Suprapubic skin (tissue), 4 donors: ENCODE data around the gene MPP4. TPM values are rescaled to one million over a fixed set of nuclear protein-coding genes. Genes with fewer than 3 reads are reported as not detected.

ENCODE experiments used
- DNase-seq, 2 donors: peaks; one replicate each; pipeline ENCODE4 v3.0.0-alpha.2; 2019; ENCODE audit warnings: low spot score in 2 of 2
- H3K27ac ChIP-seq: fragments of 200-600 bp; sonication (generic); one replicate; pipeline ENCODE4 v1.5.1; 2019
- H3K27me3 ChIP-seq: fragments of 200-600 bp; sonication (generic); one replicate; pipeline ENCODE4 v1.5.1; 2019
- H3K36me3 ChIP-seq: fragments of 200-600 bp; sonication (generic); one replicate; pipeline ENCODE4 v1.5.1; 2019
- H3K4me1 ChIP-seq: fragments of 200-600 bp; sonication (generic); one replicate; pipeline ENCODE4 v1.5.1; 2019
- H3K4me3 ChIP-seq: fragments of 200-600 bp; sonication (generic); one replicate; pipeline ENCODE4 v1.5.1; 2019; ENCODE audit warnings: mild to moderate bottlenecking
- H3K9me3 ChIP-seq: fragments of 200-600 bp; sonication (generic); one replicate; pipeline ENCODE4 v1.5.1; 2019
- CTCF ChIP-seq, 2 donors: fragments of 200-600 bp in 1 of 2; fragments of 450-650 bp in 1 of 2; sonication (generic) in 1 of 2; IDR thresholded peaks; one replicate each; pipeline ENCODE4 v1.5.1; 2016 to 2019; ENCODE audit warnings: antibody characterized with exemption in 2 of 2, mild to moderate bottlenecking in 1 of 2, moderate library complexity in 1 of 2
- EP300 ChIP-seq: sonication (generic); formaldehyde crosslinking; IDR thresholded peaks from one replicate; pipeline ENCODE4 v1.6.1; 2017; ENCODE audit warnings: antibody characterized with exemption
- POLR2A ChIP-seq, 2 donors: fragments of 450-650 bp; IDR thresholded peaks; one replicate each; pipeline ENCODE4 v1.6.1; 2017; ENCODE audit warnings: antibody characterized with exemption in 2 of 2, mild to moderate bottlenecking in 2 of 2, moderate library complexity in 2 of 2
- POLR2AphosphoS5 ChIP-seq, 3 donors: sonication (generic); formaldehyde crosslinking; IDR thresholded peaks; one replicate each; pipeline ENCODE4 v1.6.1; 2017; ENCODE audit warnings: antibody characterized with exemption in 3 of 3
- WGBS: methylation state at CpG from one replicate; pipeline ENCODE4 v1.1.5; 2018; 5-methylcytosine and 5-hydroxymethylcytosine counted together
- total RNA-seq, 4 donors: library from RNA; depleted of rRNA; stranded (reverse); fragments of >200 nt; gene quantifications; one replicate each; pipeline ENCODE4 v1.1.0, GENCODE V29; 2016

MPP4 gene
- total RNA-seq, 4 donors from 2014 or later, result not detected

GRCh38 chr2:201618744-201619662 lies 79.4 kb downstream of the MPP4 start:
- peak; percentile 77 to 82 for DNase-seq
- peak overlapping the region; percentile 20 for H3K4me3 ChIP-seq
- H3K27me3 ChIP-seq, result no peaks in the 10 kb centered on the region
- peaks cover 6% of the 10 kb centered on the region for H3K4me1 ChIP-seq
- WGBS, result 49% methylated on average over 33 of the region's 39 CpGs
- TF ChIP-seq POLR2AphosphoS5 (IDR thresholded peaks at IDR 0.05) (no peak), EP300 (no peak)
- H3K36me3 ChIP-seq, result peaks cover 14% of the 10 kb centered on the region
- no peaks in the 10 kb centered on the region for H3K9me3 ChIP-seq
- no peak overlapping the region for H3K27ac ChIP-seq

- TF ChIP-seq EP300 (no peak), POLR2A (IDR thresholded peaks at IDR 0.05) (no peak), CTCF (IDR thresholded peaks at IDR 0.05) (no peak), POLR2AphosphoS5 (IDR thresholded peaks at IDR 0.05) (no peak)
- no peaks in the 10 kb centered on the region for H3K36me3 ChIP-seq
- 88% methylated on average over 1 of the region's 1 CpG for WGBS
- H3K9me3 ChIP-seq, result no peaks in the 10 kb centered on the region
- H3K27ac ChIP-seq, result no peak overlapping the region
- no peak overlapping the region for H3K4me3 ChIP-seq
- H3K27me3 ChIP-seq, result no peaks in the 10 kb centered on the region
- DNase-seq, result no peak
- no peaks in the 10 kb centered on the region for H3K4me1 ChIP-seq
These were observed 90.4 kb downstream of the MPP4 start for GRCh38 chr2:201608021-201608420.

- DNase-seq, result no peak
- H3K4me1 ChIP-seq, result no peaks in the 10 kb centered on the region
- no peaks in the 10 kb centered on the region for H3K36me3 ChIP-seq
- H3K9me3 ChIP-seq, result no peaks in the 10 kb centered on the region
- H3K4me3 ChIP-seq, result no peak overlapping the region
- no peaks in the 10 kb centered on the region for H3K27me3 ChIP-seq
- H3K27ac ChIP-seq, result no peak overlapping the region
- 78% methylated on average over 2 of the region's 2 CpGs for WGBS
- TF ChIP-seq POLR2AphosphoS5 (IDR thresholded peaks at IDR 0.05), result no peak
- no peak for TF ChIP-seq CTCF (IDR thresholded peaks at IDR 0.05)
- no peak for TF ChIP-seq POLR2A (IDR thresholded peaks at IDR 0.05)
- no peak for TF ChIP-seq EP300
These were observed 90.9 kb downstream of the MPP4 start for GRCh38 chr2:201607568-201607967.

- no peak for TF ChIP-seq EP300
- TF ChIP-seq POLR2AphosphoS5 (IDR thresholded peaks at IDR 0.05), result no peak
- TF ChIP-seq CTCF (IDR thresholded peaks at IDR 0.05), result no peak
- TF ChIP-seq POLR2A (IDR thresholded peaks at IDR 0.05), result no peak
- Histone ChIP-seq H3K4me1 (no peaks in the 10 kb centered on the region), H3K4me3 (no peak overlapping the region), H3K36me3 (no peaks in the 10 kb centered on the region), H3K27ac (no peak overlapping the region), H3K27me3 (no peaks in the 10 kb centered on the region), H3K9me3 (no peaks in the 10 kb centered on the region)
- DNase-seq, result no peak
- WGBS, result 89% methylated on average over 3 of the region's 3 CpGs
These were observed 97.5 kb downstream of the MPP4 start for GRCh38 chr2:201600906-201601305.

- no peaks in the 10 kb centered on the region for H3K27me3 ChIP-seq
- DNase-seq, result no peak
- TF ChIP-seq POLR2A (IDR thresholded peaks at IDR 0.05) (no peak), CTCF (IDR thresholded peaks at IDR 0.05) (no peak), EP300 (no peak), POLR2AphosphoS5 (IDR thresholded peaks at IDR 0.05) (no peak)
- no peaks in the 10 kb centered on the region for H3K9me3 ChIP-seq
- 68% methylated on average over 8 of the region's 8 CpGs for WGBS
- no peaks in the 10 kb centered on the region for H3K36me3 ChIP-seq
- H3K27ac ChIP-seq, result no peak overlapping the region
- H3K4me1 ChIP-seq, result no peaks in the 10 kb centered on the region
- H3K4me3 ChIP-seq, result no peak overlapping the region
These were observed 101.0 kb downstream of the MPP4 start for GRCh38 chr2:201597397-201597796.

Other genes starting within 250 kb of the MPP4 start
- 10 to 100 TPM; 14.3 to 45.4 (median 20.3) TPM for gene TRAK2, start 247.2 kb downstream of the MPP4 start, total RNA-seq
- gene STRADB, start 246.9 kb downstream of the MPP4 start, total RNA-seq, result 10 to 100 TPM in 2 of 4 donors, 1 to 10 TPM in 2; 5.8 to 23.3 (median 9.3) TPM
- 10 to 100 TPM; 41.4 to 76.6 (median 66.2) TPM for gene TMEM237, start 55.1 kb downstream of the MPP4 start, total RNA-seq
- gene ALS2, start 82.3 kb upstream of the MPP4 start, total RNA-seq, result 10 to 100 TPM; 11.6 to 24.9 (median 19.1) TPM
- gene CDK15, start 107.9 kb upstream of the MPP4 start, total RNA-seq, result under 1 TPM; 0.13 to 0.97 (median 0.66) TPM